Activated B cell treated with CpG ODN at 0.5 μM for 24 hours (primary cell): ENCODE measurements around the gene STRA6. TPM values are rescaled to one million over a fixed set of nuclear protein-coding genes. Genes with fewer than 3 reads are reported as not detected.

Experiments used
- ATAC-seq: fragments of 200-7000 bp; cut with Tn5 transposase; one replicate; pipeline ENCODE4 v1.10.0; 2021; ENCODE audit warnings: low read depth, mild to moderate bottlenecking, moderate library complexity
- CTCF ChIA-PET: fragments of 350-600 bp; sonication (Branson Sonifier 250); formaldehyde crosslinking; loops from one replicate; lab custom pipeline; 2021; ENCODE audit warnings: antibody characterized with exemption; lab: Charles Lee
- POLR2A ChIA-PET: fragments of 350-600 bp; sonication (Branson Sonifier 250); formaldehyde crosslinking; loops from one replicate; lab custom pipeline; 2021; ENCODE audit warnings: antibody characterized with exemption; lab: Charles Lee
- DNase-seq: peaks from one replicate; pipeline ENCODE4 v3.0.0; 2022
- H3K27ac Mint-ChIP-seq: one replicate; pipeline ENCODE4 v1.8.0; 2020; ENCODE audit warnings: mixed read lengths
- H3K27me3 Mint-ChIP-seq: one replicate; pipeline ENCODE4 v1.8.0; 2021; ENCODE audit warnings: mixed read lengths
- H3K36me3 Mint-ChIP-seq: one replicate; pipeline ENCODE4 v1.8.0; 2021; ENCODE audit warnings: low read depth, mixed read lengths
- H3K4me1 Mint-ChIP-seq: one replicate; pipeline ENCODE4 v1.8.0; 2021; ENCODE audit warnings: mixed read lengths
- H3K4me3 Mint-ChIP-seq: one replicate; pipeline ENCODE4 v1.8.0; 2020; ENCODE audit warnings: mild to moderate bottlenecking, mixed read lengths
- H3K9me3 Mint-ChIP-seq: one replicate; pipeline ENCODE4 v1.8.0; 2020; ENCODE audit warnings: mixed read lengths
- intact Hi-C: fragments of 100-400 bp; cut with micrococcal nuclease; formaldehyde crosslinking; loops from one replicate; pipeline ENCODE4 v1.15.1; 2024
- total RNA-seq: library from RNA; stranded (reverse); gene quantifications from 2 replicates; pipeline ENCODE4 v1.2.3, GENCODE V29; 2022
- TF ChIP-seq, protein P1 (sequence below): fragments of 200-600 bp; IDR thresholded peaks from one replicate; pipeline ENCODE4 v1.8.0; 2022; ENCODE audit warnings: antibody characterized with exemption, mild to moderate bottlenecking

STRA6 gene
- total RNA-seq, 1 donor from 2014 or later = not detected

DNA sequence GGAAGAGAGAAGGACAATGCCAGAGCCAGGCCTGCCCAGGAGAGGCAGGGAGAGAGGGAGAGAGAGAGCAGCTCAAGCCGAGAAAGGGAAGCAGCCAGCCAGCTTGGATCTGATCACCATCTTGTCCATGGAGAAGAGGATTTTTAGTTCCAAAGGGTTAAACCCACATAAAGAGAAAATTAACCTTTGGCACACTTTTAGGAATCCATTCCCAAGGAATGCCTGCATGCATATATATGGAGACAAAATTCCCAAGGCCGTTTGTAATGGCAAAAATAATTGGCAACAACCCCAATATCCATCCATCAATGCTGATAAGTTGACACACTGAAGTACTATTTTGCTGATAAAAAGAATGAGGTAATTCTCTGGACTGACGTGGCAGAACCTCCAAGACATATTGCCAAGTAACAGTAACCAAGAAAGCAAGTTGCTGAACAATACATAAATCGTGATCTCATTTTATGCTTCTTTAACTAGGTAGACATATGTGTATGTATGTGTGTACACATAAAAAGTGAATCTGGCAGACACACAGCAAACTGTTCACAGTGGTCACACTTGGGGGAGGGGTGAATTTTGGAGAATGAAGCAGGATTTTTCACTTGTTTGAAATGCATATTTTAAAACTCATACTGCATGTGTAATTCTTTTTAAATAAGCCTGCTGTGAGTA lies 7.5 kb upstream of the STRA6 start:
- no peak overlapping the region for H3K4me3 Mint-ChIP-seq
- H3K27ac Mint-ChIP-seq = no peak overlapping the region
- TF ChIP-seq, protein P1, sequence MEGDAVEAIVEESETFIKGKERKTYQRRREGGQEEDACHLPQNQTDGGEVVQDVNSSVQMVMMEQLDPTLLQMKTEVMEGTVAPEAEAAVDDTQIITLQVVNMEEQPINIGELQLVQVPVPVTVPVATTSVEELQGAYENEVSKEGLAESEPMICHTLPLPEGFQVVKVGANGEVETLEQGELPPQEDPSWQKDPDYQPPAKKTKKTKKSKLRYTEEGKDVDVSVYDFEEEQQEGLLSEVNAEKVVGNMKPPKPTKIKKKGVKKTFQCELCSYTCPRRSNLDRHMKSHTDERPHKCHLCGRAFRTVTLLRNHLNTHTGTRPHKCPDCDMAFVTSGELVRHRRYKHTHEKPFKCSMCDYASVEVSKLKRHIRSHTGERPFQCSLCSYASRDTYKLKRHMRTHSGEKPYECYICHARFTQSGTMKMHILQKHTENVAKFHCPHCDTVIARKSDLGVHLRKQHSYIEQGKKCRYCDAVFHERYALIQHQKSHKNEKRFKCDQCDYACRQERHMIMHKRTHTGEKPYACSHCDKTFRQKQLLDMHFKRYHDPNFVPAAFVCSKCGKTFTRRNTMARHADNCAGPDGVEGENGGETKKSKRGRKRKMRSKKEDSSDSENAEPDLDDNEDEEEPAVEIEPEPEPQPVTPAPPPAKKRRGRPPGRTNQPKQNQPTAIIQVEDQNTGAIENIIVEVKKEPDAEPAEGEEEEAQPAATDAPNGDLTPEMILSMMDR = no peak
- H3K27me3 Mint-ChIP-seq = peaks cover 17% of the 10 kb centered on the region
- H3K36me3 Mint-ChIP-seq = no peaks in the 10 kb centered on the region
- intact Hi-C loops = no loop called here
- H3K9me3 Mint-ChIP-seq = peaks cover 2% of the 10 kb centered on the region
- CTCF ChIA-PET = no interaction called here
- POLR2A ChIA-PET = no interaction called here
- no peak for DNase-seq
- ATAC-seq = no peak
- no peaks in the 10 kb centered on the region for H3K4me1 Mint-ChIP-seq

DNA sequence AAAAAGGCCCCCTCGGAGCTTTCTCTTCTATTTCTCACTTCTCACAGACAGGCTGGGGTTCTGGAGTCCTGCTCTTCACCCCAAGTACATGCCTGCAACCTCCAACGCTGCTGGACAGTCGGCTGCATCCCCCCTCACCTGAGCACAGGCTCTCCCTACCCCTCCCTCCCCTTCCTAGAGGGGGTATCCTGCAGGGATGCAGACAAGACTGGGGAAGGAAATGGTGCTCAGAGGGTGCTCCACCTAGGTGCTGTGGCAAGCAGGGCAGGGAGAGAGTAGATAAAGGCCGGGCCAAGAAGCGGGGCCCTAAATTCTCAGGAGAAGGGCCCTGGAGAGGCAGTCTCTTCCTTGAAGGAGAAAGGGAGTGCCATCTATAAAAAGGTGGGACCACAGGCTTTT lies 7.0 kb upstream of the STRA6 start:
- no peak overlapping the region for H3K27ac Mint-ChIP-seq
- ChIA-PET CTCF (no interaction called here), POLR2A (no interaction called here)
- no peak overlapping the region for H3K4me3 Mint-ChIP-seq
- TF ChIP-seq, protein P1 = no peak
- H3K27me3 Mint-ChIP-seq = peaks cover 19% of the 10 kb centered on the region
- peaks cover 2% of the 10 kb centered on the region for H3K9me3 Mint-ChIP-seq
- DNase-seq (no peak), ATAC-seq (no peak)
- intact Hi-C loops = no loop called here
- no peaks in the 10 kb centered on the region for H3K4me1 Mint-ChIP-seq
- no peaks in the 10 kb centered on the region for H3K36me3 Mint-ChIP-seq

DNA sequence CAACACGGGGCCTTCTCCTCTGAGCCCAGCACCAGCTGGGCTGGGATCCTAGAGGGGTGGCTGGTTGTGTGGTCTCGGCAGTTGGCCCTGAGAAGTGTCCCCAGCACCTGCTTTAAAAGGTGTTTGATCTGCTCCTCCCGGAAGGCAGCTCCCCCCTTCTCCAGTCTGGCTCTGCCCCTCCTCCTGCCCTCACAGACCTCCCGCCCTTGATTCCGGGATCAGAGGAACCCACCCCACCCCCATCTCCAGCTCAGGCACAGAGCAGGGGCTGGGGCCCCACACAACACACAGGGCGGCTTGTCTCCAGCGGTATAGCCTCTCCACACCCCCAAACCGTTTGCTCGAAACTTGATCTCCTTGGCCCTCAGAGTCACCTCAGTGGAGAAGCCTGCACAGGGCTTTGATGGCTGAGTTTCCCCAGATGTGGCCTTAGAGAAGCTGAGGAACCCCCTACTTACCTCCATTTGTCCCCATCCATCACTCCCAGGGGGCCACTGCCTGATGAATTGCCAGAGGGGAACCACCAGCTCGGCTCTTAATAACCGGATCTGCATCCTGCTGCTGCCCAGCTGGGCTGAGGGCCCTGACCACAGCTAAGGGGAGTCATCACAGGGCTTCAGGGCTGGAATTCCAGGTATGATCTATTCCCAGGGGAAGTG lies 6.4 kb upstream of the STRA6 start:
- POLR2A ChIA-PET = no interaction called here
- CTCF ChIA-PET = no interaction called here
- H3K4me3 Mint-ChIP-seq = no peak overlapping the region
- ATAC-seq = no peak
- TF ChIP-seq, protein P1 = no peak
- H3K27me3 Mint-ChIP-seq = peaks cover 19% of the 10 kb centered on the region
- DNase-seq = no peak
- intact Hi-C loops = no loop called here
- no peaks in the 10 kb centered on the region for H3K4me1 Mint-ChIP-seq
- H3K9me3 Mint-ChIP-seq = peaks cover 2% of the 10 kb centered on the region
- H3K27ac Mint-ChIP-seq = no peak overlapping the region
- no peaks in the 10 kb centered on the region for H3K36me3 Mint-ChIP-seq

DNA sequence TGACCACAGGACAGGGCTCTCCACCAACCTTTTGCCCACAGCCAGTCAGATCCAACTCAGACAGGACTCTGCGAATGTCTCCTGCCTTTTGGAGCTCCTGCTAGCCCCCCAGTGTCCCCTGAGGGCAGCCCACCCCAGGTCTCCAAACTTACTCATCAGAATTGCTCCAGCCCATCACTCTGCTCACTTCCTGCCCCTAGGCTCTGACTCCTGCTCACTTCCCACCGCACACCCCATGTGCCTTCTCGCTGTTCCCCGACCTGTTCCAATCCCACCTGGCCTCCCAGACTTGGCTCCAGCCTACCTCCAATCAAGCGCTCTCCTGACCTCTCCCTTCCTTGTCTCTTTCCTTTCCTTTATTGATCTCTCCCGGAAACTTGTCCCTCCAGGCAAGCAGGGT lies 5.9 kb upstream of the STRA6 start:
- intact Hi-C loops = no loop called here

More for the DNA sequence above, 5.9 kb upstream of the STRA6 start:
- Mint-ChIP-seq H3K4me1 (no peaks in the 10 kb centered on the region), H3K27me3 (peaks cover 22% of the 10 kb centered on the region), H3K4me3 (no peak overlapping the region), H3K27ac (no peak overlapping the region), H3K36me3 (no peaks in the 10 kb centered on the region), H3K9me3 (peaks cover 2% of the 10 kb centered on the region)
- ChIA-PET CTCF (no interaction called here), POLR2A (no interaction called here)
- DNase-seq (no peak), ATAC-seq (no peak)
- TF ChIP-seq, protein P1 = no peak
